C4-2B (cell line): ENCODE data around the gene CCDC34.

Experiments
- H3K27ac ChIP-seq: fragments of 450-650 bp; 2 replicates; pipeline ENCODE4 v1.5.1; 2017
- ZFX ChIP-seq: fragments of 450-650 bp; IDR thresholded peaks from 2 replicates; pipeline ENCODE4 v1.6.1; 2017
- TF ChIP-seq, protein P1 (sequence below): fragments of 450-650 bp; conservative IDR thresholded peaks from 2 replicates; pipeline ENCODE4 v1.5.1; 2017; ENCODE audit warnings: mild to moderate bottlenecking

CCDC34 gene

DNA sequence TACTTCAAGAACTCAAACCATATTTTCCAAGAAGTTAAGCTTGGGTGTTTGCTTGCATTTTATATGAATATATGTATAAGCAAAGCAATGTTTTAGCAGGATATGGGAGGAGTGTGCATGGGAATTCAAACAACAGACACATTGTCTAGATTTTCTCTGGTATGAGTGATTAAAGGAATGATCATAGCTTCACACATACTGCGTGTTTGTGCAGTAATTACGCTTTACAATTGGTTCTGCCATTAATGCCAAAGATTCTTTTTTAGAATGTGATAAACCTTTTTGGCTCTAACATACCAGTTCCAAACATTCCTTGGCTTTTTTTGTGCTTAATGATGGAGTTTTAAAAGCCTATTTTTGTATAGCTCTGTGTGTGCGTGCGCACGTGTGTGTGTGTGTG lies 54.0 kb downstream of the CCDC34 start:
- H3K27ac ChIP-seq, result no peak overlapping the region
- TF ChIP-seq, protein P1, sequence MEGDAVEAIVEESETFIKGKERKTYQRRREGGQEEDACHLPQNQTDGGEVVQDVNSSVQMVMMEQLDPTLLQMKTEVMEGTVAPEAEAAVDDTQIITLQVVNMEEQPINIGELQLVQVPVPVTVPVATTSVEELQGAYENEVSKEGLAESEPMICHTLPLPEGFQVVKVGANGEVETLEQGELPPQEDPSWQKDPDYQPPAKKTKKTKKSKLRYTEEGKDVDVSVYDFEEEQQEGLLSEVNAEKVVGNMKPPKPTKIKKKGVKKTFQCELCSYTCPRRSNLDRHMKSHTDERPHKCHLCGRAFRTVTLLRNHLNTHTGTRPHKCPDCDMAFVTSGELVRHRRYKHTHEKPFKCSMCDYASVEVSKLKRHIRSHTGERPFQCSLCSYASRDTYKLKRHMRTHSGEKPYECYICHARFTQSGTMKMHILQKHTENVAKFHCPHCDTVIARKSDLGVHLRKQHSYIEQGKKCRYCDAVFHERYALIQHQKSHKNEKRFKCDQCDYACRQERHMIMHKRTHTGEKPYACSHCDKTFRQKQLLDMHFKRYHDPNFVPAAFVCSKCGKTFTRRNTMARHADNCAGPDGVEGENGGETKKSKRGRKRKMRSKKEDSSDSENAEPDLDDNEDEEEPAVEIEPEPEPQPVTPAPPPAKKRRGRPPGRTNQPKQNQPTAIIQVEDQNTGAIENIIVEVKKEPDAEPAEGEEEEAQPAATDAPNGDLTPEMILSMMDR, result no peak
- TF ChIP-seq ZFX, result no peak

DNA sequence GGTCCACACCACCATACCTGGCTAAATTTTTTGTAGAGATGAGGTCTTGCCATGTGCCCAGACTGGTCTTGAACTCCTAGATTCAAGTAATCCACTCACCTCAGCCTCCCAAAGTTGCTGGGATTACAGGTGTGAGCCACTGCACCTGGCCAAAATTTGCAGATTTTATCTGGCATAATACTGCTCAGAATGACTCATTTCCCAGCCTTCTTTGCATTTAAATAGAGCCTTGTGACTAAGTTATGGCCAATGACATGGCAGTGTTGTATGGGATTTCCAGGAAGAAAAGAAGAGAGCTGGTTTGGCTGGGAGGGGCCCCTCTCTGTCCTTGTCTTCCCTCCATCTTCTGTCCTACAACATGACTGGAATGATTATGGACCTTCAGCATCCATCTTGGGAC lies 55.8 kb downstream of the CCDC34 start:
- TF ChIP-seq, protein P1, result no peak
- no peak for TF ChIP-seq ZFX
- no peak overlapping the region for H3K27ac ChIP-seq

- no peak overlapping the region for H3K27ac ChIP-seq
- no peak for TF ChIP-seq ZFX
- TF ChIP-seq, protein P1, result no peak
Measured at GRCh38 chr11:27305751-27306150, 57.3 kb downstream of the CCDC34 start.

GRCh38 chr11:27304514-27304913 lies 58.5 kb downstream of the CCDC34 start:
- no peak overlapping the region for H3K27ac ChIP-seq
- no peak for TF ChIP-seq ZFX
- TF ChIP-seq, protein P1, result no peak

- H3K27ac ChIP-seq, result no peak overlapping the region
- TF ChIP-seq, protein P1, result no peak
- no peak for TF ChIP-seq ZFX
Measured at GRCh38 chr11:27303903-27304302, 59.1 kb downstream of the CCDC34 start.

- H3K27ac ChIP-seq, result no peak overlapping the region
- no peak for TF ChIP-seq ZFX
- TF ChIP-seq, protein P1, result no peak
Measured at GRCh38 chr11:27300974-27301373, 62.0 kb downstream of the CCDC34 start.

DNA sequence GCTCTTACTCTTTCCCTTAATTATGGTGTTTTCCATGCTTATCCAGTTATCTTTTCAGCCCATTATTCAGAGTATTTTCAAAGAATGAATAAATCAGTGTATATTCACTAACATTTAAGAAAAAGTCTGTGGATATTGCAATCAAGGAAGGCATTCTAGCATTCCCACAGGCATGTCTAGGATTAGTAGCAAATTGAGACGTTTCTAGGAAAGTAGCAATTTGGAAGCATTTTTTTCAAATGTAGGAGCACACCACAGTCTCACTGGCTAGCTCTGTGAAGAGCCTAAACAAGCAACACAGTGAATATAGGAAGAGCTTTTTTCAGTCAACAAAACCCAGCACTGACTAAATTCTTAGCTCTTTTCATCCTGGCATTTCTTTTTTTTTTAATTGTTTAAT lies 65.4 kb downstream of the CCDC34 start:
- H3K27ac ChIP-seq, result no peak overlapping the region
- TF ChIP-seq, protein P1, result no peak
- TF ChIP-seq ZFX, result no peak
